ENCODE measurements around the gene FAM199X. TPM values are rescaled to one million over a fixed set of nuclear protein-coding genes. Genes with fewer than 3 reads are reported as not detected.
A peak's percentile ranks its signal among the peaks of the same experiment; 100 is the strongest.

FAM199X gene
- 10 to 100 TPM; 21.6 to 44.4 (median 34.0) TPM for total RNA-seq

- Histone ChIP-seq H3K36me3 (no peaks in the 10 kb centered on the region), H3K27me3 (peaks cover 0 to 7% of the 10 kb centered on the region in 2 donors), H3K27ac (peak within 1 kb of the TSS; percentile 71 to 92 (median 86)), H3K9me3 (no peaks in the 10 kb centered on the region), H3K4me3 (peak within 1 kb of the TSS; percentile 54 to 87 (median 70)), H3K4me1 (peaks cover 0 to 19% (median 5%) of the 10 kb centered on the region in 4 donors)
- peak; percentile 52 to 65 for DNase-seq (ENCODE audit: low spot score in 2 of 2)
- 2 to 35% methylated on average over 19 to 69 of the region's 71 CpGs for WGBS, 2 donors
- TF ChIP-seq POLR2A (IDR thresholded peaks at IDR 0.05) = peak; percentile 44 to 77
- peak; percentile 67 to 90 (median 89) for TF ChIP-seq CTCF (IDR thresholded peaks at IDR 0.05)
- peak in 1 of 2 donors; percentile 40 for TF ChIP-seq EP300 (IDR thresholded peaks at IDR 0.05)
Observed at GRCh38 chrX:104165894-104166734, at the start of gene FAM199X. TSS of gene FAM199X (plus strand) at chrX:104166453. CDS start at chrX:104166786, 333 bp downstream.

- Histone ChIP-seq H3K36me3 (no peaks in the 10 kb centered on the region), H3K27me3 (peaks cover 0 to 4% of the 10 kb centered on the region in 2 donors), H3K9me3 (no peaks in the 10 kb centered on the region), H3K27ac (no peak overlapping the region), H3K4me1 (peaks cover 0 to 5% (median 0%) of the 10 kb centered on the region in 4 donors), H3K4me3 (no peak overlapping the region)
- no peak for DNase-seq (ENCODE audit: low spot score in 2 of 2)
- TF ChIP-seq EP300 (IDR thresholded peaks at IDR 0.05) (no peak), POLR2A (IDR thresholded peaks at IDR 0.05) (no peak), CTCF (IDR thresholded peaks at IDR 0.05) (no peak)
Observed at GRCh38 chrX:104117759-104118158, 48.5 kb upstream of the FAM199X start.

- no peak for DNase-seq (ENCODE audit: low spot score in 2 of 2)
- Histone ChIP-seq H3K4me3 (no peak overlapping the region), H3K27ac (no peak overlapping the region), H3K36me3 (no peaks in the 10 kb centered on the region), H3K4me1 (peaks cover 0 to 1% (median 0%) of the 10 kb centered on the region in 4 donors), H3K9me3 (no peaks in the 10 kb centered on the region), H3K27me3 (peaks cover 0 to 4% of the 10 kb centered on the region in 2 donors)
- 82 to 83% methylated on average over 1 of the region's 1 CpG for WGBS, 2 donors
- TF ChIP-seq CTCF (IDR thresholded peaks at IDR 0.05) (no peak), POLR2A (IDR thresholded peaks at IDR 0.05) (no peak), EP300 (IDR thresholded peaks at IDR 0.05) (no peak)
Observed at GRCh38 chrX:104118765-104119164, 47.5 kb upstream of the FAM199X start.

- no peaks in the 10 kb centered on the region for H3K4me1 ChIP-seq
- H3K36me3 ChIP-seq = peaks cover 0 to 5% (median 0%) of the 10 kb centered on the region in 3 donors
- H3K9me3 ChIP-seq = no peaks in the 10 kb centered on the region
- H3K4me3 ChIP-seq = no peak overlapping the region
- WGBS, 2 donors = 70 to 71% methylated on average over 5 of the region's 5 CpGs
- H3K27me3 ChIP-seq = peaks cover 0 to 8% of the 10 kb centered on the region in 2 donors
- H3K27ac ChIP-seq = no peak overlapping the region
- no peak for DNase-seq (ENCODE audit: low spot score in 2 of 2)
- TF ChIP-seq EP300 (IDR thresholded peaks at IDR 0.05) = no peak
Observed at GRCh38 chrX:104122829-104123228, 43.4 kb upstream of the FAM199X start.

GRCh38 chrX:104126856-104127255 lies 39.4 kb upstream of the FAM199X start:
- Histone ChIP-seq H3K36me3 (peaks cover 0 to 15% (median 0%) of the 10 kb centered on the region in 3 donors), H3K4me3 (no peak overlapping the region), H3K4me1 (no peaks in the 10 kb centered on the region), H3K9me3 (no peaks in the 10 kb centered on the region), H3K27ac (no peak overlapping the region), H3K27me3 (peaks cover 0 to 12% of the 10 kb centered on the region in 2 donors)
- TF ChIP-seq EP300 (IDR thresholded peaks at IDR 0.05) (no peak), CTCF (IDR thresholded peaks at IDR 0.05) (no peak), POLR2A (IDR thresholded peaks at IDR 0.05) (no peak)
- no peak for DNase-seq (ENCODE audit: low spot score in 2 of 2)
- WGBS, 2 donors = 48 to 56% methylated on average over 2 of the region's 2 CpGs
